Muscle of leg (tissue), 11 donors: Measurements from ENCODE around the gene IQSEC1. TPM values are rescaled to one million over a fixed set of nuclear protein-coding genes. Genes with fewer than 3 reads are reported as not detected.

Source experiments
- DNase-seq: peaks from one replicate; pipeline ENCODE4 v3.0.0; 2013
- H3K27ac ChIP-seq: one replicate; pipeline ENCODE4 v1.5.1; 2013; ENCODE audit warnings: mild to moderate bottlenecking, low read length, control low read depth
- H3K27me3 ChIP-seq: one replicate; pipeline ENCODE4 v1.6.1; 2013; ENCODE audit warnings: low read length; ENCODE audit not compliant: control insufficient read depth, insufficient read depth
- H3K36me3 ChIP-seq: one replicate; pipeline ENCODE4 v1.6.1; 2013; ENCODE audit warnings: low read length; ENCODE audit not compliant: control insufficient read depth, insufficient read depth
- H3K4me1 ChIP-seq: one replicate; pipeline ENCODE4 v1.6.1; 2013; ENCODE audit warnings: low read length; ENCODE audit not compliant: control insufficient read depth, insufficient read depth
- H3K4me3 ChIP-seq: one replicate; pipeline ENCODE4 v1.5.1; 2013; ENCODE audit warnings: low read length, control low read depth
- H3K9me3 ChIP-seq: replicated peaks from 2 replicates; pipeline ENCODE4 v1.6.1; 2013; ENCODE audit warnings: low read depth, low read length; ENCODE audit not compliant: control insufficient read depth
- whole genome bisulfite sequencing: methylation state at CpG from one replicate; pipeline ENCODE4 v1.1.5; 2013; ENCODE audit warnings: missing lambda C conversion rate; ENCODE audit not compliant: insufficient coverage; 5-methylcytosine and 5-hydroxymethylcytosine counted together
- polyA plus RNA-seq, 8 donors: library from polyadenylated mRNA; unstranded; fragments of 120-200 nt; gene quantifications; one replicate each; pipeline versions ENCODE4 v1.2.1 to v1.2.3, GENCODE V29; 2013; ENCODE audit warnings: inconsistent platforms in 1 of 8, low replicate concordance in 1 of 8; ENCODE audit not compliant: insufficient read length in 8 of 8, insufficient read depth in 1 of 8
- total RNA-seq: library from RNA; stranded (reverse); fragments of 120-200 nt; gene quantifications from one replicate; pipeline ENCODE4 v1.2.4, GENCODE V29; 2013

Gene IQSEC1
- total and polyA plus RNA-seq, 9 donors, result 25.1 to 48.3 (median 43.8) TPM

GRCh38 chr3:13058346-13059120, 14.7 kb downstream of the IQSEC1 start:
- DNase-seq, result no peak
- Histone ChIP-seq H3K9me3 (no peaks in the 10 kb centered on the region), H3K27ac (no peak overlapping the region), H3K4me3 (no peak overlapping the region), H3K4me1 (peaks cover 4% of the 10 kb centered on the region), H3K27me3 (peaks cover 8% of the 10 kb centered on the region), H3K36me3 (no peaks in the 10 kb centered on the region)
- WGBS, result 91% methylated on average over 11 of the region's 11 CpGs

GRCh38 chr3:13057282-13058040, 15.8 kb downstream of the IQSEC1 start:
- Histone ChIP-seq H3K4me3 (no peak overlapping the region), H3K27ac (no peak overlapping the region), H3K4me1 (peaks cover 4% of the 10 kb centered on the region), H3K36me3 (no peaks in the 10 kb centered on the region), H3K27me3 (peaks cover 9% of the 10 kb centered on the region), H3K9me3 (no peaks in the 10 kb centered on the region)
- no peak for DNase-seq
- WGBS, result 63% methylated on average over 6 of the region's 6 CpGs

GRCh38 chr3:13055634-13056033, 17.6 kb downstream of the IQSEC1 start:
- DNase-seq, result no peak
- Histone ChIP-seq H3K4me1 (peaks cover 4% of the 10 kb centered on the region), H3K27me3 (peaks cover 9% of the 10 kb centered on the region), H3K27ac (no peak overlapping the region), H3K4me3 (no peak overlapping the region), H3K9me3 (no peaks in the 10 kb centered on the region), H3K36me3 (no peaks in the 10 kb centered on the region)
- 87% methylated on average over 7 of the region's 7 CpGs for WGBS

GRCh38 chr3:13054341-13055285, 18.6 kb downstream of the IQSEC1 start:
- H3K36me3 ChIP-seq, result no peaks in the 10 kb centered on the region
- peaks cover 4% of the 10 kb centered on the region for H3K4me1 ChIP-seq
- no peaks in the 10 kb centered on the region for H3K9me3 ChIP-seq
- DNase-seq, result no peak
- H3K27me3 ChIP-seq, result peaks cover 6% of the 10 kb centered on the region
- 78% methylated on average over 29 of the region's 31 CpGs for WGBS
- no peak overlapping the region for H3K4me3 ChIP-seq
- no peak overlapping the region for H3K27ac ChIP-seq

GRCh38 chr3:13053893-13054292, 19.3 kb downstream of the IQSEC1 start:
- 86% methylated on average over 8 of the region's 12 CpGs for WGBS
- no peak for DNase-seq
- H3K27me3 ChIP-seq, result peaks cover 6% of the 10 kb centered on the region

GRCh38 chr3:13053420-13053819, 19.8 kb downstream of the IQSEC1 start:
- H3K9me3 ChIP-seq, result no peaks in the 10 kb centered on the region
- no peaks in the 10 kb centered on the region for H3K36me3 ChIP-seq
- 48% methylated on average over 4 of the region's 8 CpGs for WGBS
- H3K4me3 ChIP-seq, result no peak overlapping the region
- H3K27ac ChIP-seq, result no peak overlapping the region
- no peak for DNase-seq
- H3K27me3 ChIP-seq, result peaks cover 6% of the 10 kb centered on the region
- H3K4me1 ChIP-seq, result peaks cover 4% of the 10 kb centered on the region

More at GRCh38 chr3:13053893-13054292, 19.3 kb downstream of the IQSEC1 start:
- no peak overlapping the region for H3K27ac ChIP-seq
- no peaks in the 10 kb centered on the region for H3K9me3 ChIP-seq
- no peak overlapping the region for H3K4me3 ChIP-seq
- peaks cover 4% of the 10 kb centered on the region for H3K4me1 ChIP-seq
- H3K36me3 ChIP-seq, result no peaks in the 10 kb centered on the region

- 95% methylated on average over 9 of the region's 16 CpGs for WGBS
These were observed 20.9 kb downstream of the IQSEC1 start for GRCh38 chr3:13052191-13052820.

GRCh38 chr3:13051581-13051980, 21.6 kb downstream of the IQSEC1 start:
- H3K27me3 ChIP-seq, result peaks cover 6% of the 10 kb centered on the region
- no peak for DNase-seq
- WGBS, result no CpG with 5 or more reads among the region's 6 CpGs
- H3K27ac ChIP-seq, result no peak overlapping the region
- no peaks in the 10 kb centered on the region for H3K36me3 ChIP-seq
- no peak overlapping the region for H3K4me3 ChIP-seq
- no peaks in the 10 kb centered on the region for H3K9me3 ChIP-seq
- peaks cover 9% of the 10 kb centered on the region for H3K4me1 ChIP-seq

More at GRCh38 chr3:13052191-13052820, 20.9 kb downstream of the IQSEC1 start:
- Histone ChIP-seq H3K27ac (no peak overlapping the region), H3K4me1 (peaks cover 4% of the 10 kb centered on the region), H3K9me3 (no peaks in the 10 kb centered on the region), H3K36me3 (no peaks in the 10 kb centered on the region), H3K27me3 (peaks cover 6% of the 10 kb centered on the region), H3K4me3 (no peak overlapping the region)
- DNase-seq, result no peak

- Histone ChIP-seq H3K36me3 (no peaks in the 10 kb centered on the region), H3K9me3 (no peaks in the 10 kb centered on the region), H3K4me3 (no peak overlapping the region), H3K4me1 (peaks cover 14% of the 10 kb centered on the region), H3K27ac (no peak overlapping the region), H3K27me3 (peaks cover 6% of the 10 kb centered on the region)
- no peak for DNase-seq
- WGBS, result 20% methylated on average over 1 of the region's 2 CpGs
These were observed 22.2 kb downstream of the IQSEC1 start for GRCh38 chr3:13051066-13051465.
